ENCODE results near the gene NOS1AP.

The NOS1AP gene

GRCh38 chr1:162304736-162305135, 235.2 kb downstream of the NOS1AP start:
- no peak for DNase-seq

- no peak for DNase-seq
Measured at GRCh38 chr1:162305969-162306368, 236.5 kb downstream of the NOS1AP start.

- no peak for DNase-seq
Measured at GRCh38 chr1:162310337-162310736, 240.8 kb downstream of the NOS1AP start.

GRCh38 chr1:162314206-162314605, 244.7 kb downstream of the NOS1AP start:
- DNase-seq = no peak

GRCh38 chr1:162315673-162316072, 246.2 kb downstream of the NOS1AP start:
- no peak for DNase-seq

GRCh38 chr1:162316187-162316586, 246.7 kb downstream of the NOS1AP start:
- DNase-seq = no peak

DNA sequence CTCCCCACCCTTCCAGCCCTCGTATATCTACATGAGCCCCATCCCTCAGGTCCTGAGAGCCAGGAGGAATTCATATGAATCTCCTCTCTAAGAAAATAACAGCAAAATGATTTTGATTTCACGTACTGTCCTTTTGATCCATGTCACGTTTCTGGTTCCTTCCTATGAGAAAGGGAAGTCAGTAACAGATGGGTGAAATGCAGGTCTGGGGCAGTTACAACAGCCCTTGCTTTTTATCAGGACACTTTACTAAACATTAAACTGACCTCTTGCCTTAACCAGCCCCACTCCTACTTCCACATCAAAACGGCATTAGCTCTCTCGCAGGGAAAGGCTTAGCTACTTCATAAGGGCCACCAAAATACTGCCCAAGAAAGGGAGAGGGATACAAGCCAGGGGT, 248.1 kb downstream of the NOS1AP start:
- no peak for DNase-seq

GRCh38 chr1:162319493-162320175, 250.1 kb downstream of the NOS1AP start:
- DNase-seq = no peak

GRCh38 chr1:162321809-162322422, 252.4 kb downstream of the NOS1AP start:
- DNase-seq = no peak

DNA sequence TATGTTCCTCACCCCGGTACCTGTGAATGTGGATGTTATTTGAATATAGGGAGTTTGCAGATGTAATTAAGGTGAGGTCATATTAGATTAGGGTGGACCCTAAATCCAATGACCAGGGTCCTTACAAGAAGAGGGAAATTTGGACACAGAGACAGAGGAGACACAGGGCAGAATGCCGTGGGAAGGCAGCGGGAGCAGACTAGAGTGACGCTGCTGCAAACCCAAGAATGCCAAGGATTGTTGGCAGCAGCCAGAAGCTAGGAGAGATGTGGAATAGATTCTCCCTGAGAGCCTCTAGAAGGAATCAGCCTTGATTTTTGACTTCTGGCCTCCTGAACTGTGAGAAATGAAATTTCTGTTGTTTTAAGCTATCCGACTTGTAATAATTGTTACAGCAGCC, 253.5 kb downstream of the NOS1AP start:
- DNase-seq = no peak

DNA sequence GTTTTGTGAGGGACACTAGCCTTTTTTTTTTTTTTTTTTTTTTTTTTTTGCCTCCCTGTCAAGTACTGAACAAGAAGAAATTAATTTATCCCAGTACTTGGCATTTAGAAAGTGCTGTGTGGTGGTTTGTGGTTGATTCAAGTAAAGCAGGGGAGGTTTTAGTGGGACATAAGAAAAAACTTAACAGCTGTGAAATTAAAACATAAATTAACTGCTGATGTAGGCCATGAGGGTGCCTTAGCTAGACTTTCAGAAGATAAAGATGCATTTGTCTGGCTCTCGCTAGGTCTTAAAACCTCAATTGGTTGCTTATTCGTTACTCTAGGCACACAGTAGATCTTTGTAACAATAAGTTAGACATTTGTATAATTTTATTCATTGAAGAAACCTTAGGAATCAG, 254.9 kb downstream of the NOS1AP start:
- DNase-seq = no peak

- DNase-seq = no peak
Measured at GRCh38 chr1:162326559-162326958, 257.1 kb downstream of the NOS1AP start.

GRCh38 chr1:162327144-162327787, 257.8 kb downstream of the NOS1AP start:
- no peak for DNase-seq

- DNase-seq = no peak
Measured at GRCh38 chr1:162327788-162328165, 258.3 kb downstream of the NOS1AP start.

DNA sequence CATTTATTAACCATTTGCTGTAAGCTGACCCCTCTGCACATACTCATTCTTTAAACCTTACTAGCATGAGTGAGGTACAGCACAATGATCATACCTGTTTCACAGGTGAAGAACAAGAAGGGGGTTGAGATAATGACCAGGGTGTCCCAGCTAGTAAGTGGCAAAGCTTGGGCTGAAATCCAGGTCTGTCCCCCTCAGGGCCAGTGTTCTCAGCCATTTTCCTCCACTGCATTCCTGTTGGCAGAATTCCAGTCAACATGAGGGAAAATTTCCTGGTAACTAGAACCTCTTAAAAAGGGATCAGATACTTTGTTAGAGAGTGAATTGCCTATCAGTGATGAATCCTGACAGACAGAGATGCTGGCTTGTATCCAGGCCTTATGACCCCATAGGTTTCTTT, 259.0 kb downstream of the NOS1AP start:
- no peak for DNase-seq

- no peak for DNase-seq
Measured at GRCh38 chr1:162329826-162330225, 260.3 kb downstream of the NOS1AP start.

GRCh38 chr1:162333991-162334390, 264.5 kb downstream of the NOS1AP start:
- DNase-seq = no peak

- DNase-seq = no peak
Measured at GRCh38 chr1:162335126-162335525, 265.6 kb downstream of the NOS1AP start.

DNA sequence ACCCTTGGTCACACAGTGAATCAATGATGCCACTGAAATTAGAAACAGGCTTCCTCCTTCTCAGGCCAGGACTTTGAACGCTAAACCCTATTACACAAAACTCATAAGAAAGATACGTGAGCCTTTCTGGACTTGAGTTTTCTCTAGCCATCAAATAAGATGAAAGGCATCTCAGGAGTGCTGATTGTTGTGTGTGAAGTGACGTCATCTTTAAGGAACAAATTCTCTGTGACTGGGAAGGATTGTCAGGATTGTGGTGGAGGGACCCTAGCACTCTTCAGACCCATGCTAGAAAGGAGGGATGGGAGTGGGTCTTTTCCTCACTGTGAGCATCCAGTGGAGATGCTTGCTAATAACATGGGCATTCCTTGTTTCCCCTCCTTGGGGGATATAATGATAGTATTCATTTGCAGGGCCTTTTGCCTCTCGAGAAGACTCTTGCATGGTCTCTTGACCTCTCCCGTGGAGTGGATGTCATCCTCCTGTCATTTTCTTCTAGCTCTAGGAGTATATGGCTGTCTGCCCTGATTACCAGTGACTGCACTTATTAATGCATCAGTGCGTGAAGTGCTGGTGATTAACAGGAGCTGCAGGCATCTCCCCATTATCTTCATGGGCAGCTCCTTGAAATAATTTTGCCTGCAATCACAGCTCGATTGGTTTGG, 267.3 kb downstream of the NOS1AP start:
- no peak for DNase-seq

DNA sequence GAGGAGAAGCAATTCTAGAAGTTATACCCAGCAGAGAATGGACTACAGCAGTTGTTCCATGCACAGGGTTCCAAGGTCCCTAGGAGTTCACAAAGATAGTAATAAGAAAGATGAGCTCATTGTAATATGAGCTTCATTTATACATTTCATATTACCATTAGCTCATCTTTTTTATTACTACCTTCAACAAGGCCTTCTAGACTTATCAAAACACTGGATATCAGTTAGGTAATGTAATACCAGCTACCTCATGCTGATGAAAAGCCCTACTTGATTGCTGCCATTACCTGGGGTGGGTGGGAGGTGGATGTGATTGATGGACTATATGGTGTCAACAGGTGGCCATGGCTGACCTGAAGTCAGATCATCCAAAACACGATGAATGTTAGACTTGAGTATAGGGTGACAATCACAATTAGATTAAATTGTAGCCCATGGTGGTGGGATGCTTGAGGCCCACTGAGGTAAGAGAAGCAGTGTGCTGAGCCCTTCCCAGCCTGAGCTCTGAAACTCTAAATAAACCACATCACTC, 273.0 kb downstream of the NOS1AP start:
- DNase-seq = no peak

GRCh38 chr1:162343470-162343869, 274.0 kb downstream of the NOS1AP start:
- no peak for DNase-seq

GRCh38 chr1:162347281-162347680, 277.8 kb downstream of the NOS1AP start:
- no peak for DNase-seq

DNA sequence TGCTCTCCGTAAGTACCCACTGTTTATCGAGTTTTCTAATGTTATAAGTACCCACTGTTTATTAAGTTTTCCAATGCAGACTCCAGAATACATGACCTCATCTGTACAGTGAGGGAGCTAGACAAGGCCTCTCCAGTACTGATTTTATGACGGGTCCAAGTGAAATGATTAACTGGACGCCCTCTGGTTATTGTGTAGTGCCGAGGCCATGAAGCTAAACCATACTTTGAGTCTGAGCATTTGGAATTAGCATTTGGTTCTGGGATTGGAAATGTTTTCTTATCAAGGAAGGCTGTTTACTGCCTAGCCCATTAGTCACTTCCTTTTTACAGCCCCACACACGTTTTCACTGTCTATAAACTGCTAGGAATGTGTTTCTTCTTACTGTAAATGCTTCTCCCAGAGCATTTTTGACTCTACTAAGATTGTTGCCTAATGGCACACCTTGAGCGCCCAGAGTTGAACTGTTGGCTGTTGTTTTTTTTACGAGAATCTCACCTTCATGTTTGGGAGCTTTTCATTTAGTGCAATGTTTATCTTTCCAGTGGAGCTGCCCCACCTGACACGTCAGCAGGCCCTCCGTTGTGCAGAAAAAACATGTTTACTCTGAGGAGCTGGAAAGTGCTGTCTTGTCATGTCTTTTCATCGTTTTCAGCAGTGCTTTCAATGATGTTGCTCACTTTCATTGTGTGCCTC, 280.3 kb downstream of the NOS1AP start:
- DNase-seq = peak; percentile 31
